GM19452 (cell line): ENCODE data around the gene EXOSC5.
"Not testable (repeated sequence)": the region's sequence is repeated elsewhere in the genome, so short reads cannot be mapped to it uniquely, and the experiment has no call there.

ENCODE experiments used
- ATAC-seq: cut with Tn5 transposase; IDR thresholded peaks from one replicate; pipeline ENCODE4 v1.9.1; 2021; ENCODE audit not compliant: unreplicated experiment

EXOSC5 gene

GRCh38 chr19:41351339-41352245 is 45.6 kb downstream of the EXOSC5 start:
- ATAC-seq = peak; percentile 39

DNA sequence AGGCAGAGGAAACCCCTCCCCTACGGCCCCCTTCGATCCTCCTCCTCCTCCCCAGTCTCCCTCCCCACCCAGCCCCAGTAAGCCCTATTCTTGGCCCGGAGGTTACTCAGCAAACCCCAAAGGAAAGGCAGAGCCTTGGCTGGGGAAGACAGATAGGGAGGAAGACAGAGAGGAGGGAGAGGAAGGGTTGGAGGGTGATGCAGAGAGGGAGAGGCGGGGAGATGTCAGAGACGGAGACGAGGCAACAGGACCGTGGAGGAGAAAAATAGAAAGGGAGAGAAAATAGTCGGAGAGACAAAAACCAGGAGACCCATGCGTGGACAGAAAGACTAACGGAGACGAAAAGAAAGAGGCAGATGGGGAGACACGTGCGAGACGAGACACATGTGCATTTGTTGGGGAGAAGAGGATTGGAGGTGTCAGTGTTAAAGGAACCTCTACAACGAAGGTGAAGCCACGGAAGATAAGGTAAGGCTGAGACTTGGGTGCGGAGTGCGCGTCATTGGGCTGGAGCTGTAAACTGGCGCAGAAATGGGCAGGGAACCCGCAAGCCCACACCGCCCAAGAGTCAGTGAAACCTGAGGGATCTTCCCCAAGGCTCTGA is 46.3 kb downstream of the EXOSC5 start:
- peak; percentile 4 for ATAC-seq

DNA sequence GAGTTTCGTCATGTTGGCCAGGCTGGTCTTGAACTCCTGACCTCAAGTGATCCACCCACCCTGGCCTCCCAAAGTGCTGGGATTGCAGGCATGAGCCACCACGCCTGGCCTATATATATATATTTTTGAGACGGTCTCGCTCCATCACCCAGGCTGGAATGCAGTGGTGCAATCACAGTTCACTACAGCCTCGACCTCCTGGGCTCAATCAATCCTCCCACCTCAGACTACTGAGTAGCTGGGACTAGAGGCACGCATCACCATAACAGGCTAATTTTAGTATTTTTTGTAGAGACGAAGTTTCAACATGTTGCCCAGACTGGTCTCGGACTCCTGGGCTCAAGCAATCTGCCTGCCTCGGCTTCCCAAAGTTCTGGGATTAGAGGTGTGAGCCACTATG is 50.2 kb downstream of the EXOSC5 start:
- ATAC-seq = not testable (repeated sequence)

- no peak for ATAC-seq
These were observed 53.0 kb downstream of the EXOSC5 start for GRCh38 chr19:41344162-41344561.

GRCh38 chr19:41341669-41342490 is 55.3 kb downstream of the EXOSC5 start:
- ATAC-seq = no peak

GRCh38 chr19:41339936-41340335 is 57.2 kb downstream of the EXOSC5 start:
- ATAC-seq = no peak
